Right lobe of liver (tissue), 4 donors: Measurements from ENCODE around the gene WNT5B.

Experiments
- POLR2A ChIP-seq: fragments of 450-650 bp; IDR thresholded peaks from one replicate; pipeline ENCODE4 v1.6.1; 2017; ENCODE audit warnings: antibody characterized with exemption, mild to moderate bottlenecking
- TF ChIP-seq, protein P1 (sequence below), 4 donors: fragments of 200-600 bp in 3 of 4; fragments of 450-650 bp in 1 of 4; IDR thresholded peaks; one replicate each; pipeline versions ENCODE4 v1.5.1 to v1.8.0; 2016 to 2022; ENCODE audit warnings: antibody characterized with exemption in 4 of 4, mild to moderate bottlenecking in 2 of 4
- donor health status: DM: no; HTN: no; CAD: no.
- donor health status: DM: no; HTN: no; CAD: no.
- donor health status: DM: no; HTN: yes; CAD: no.

DNA sequence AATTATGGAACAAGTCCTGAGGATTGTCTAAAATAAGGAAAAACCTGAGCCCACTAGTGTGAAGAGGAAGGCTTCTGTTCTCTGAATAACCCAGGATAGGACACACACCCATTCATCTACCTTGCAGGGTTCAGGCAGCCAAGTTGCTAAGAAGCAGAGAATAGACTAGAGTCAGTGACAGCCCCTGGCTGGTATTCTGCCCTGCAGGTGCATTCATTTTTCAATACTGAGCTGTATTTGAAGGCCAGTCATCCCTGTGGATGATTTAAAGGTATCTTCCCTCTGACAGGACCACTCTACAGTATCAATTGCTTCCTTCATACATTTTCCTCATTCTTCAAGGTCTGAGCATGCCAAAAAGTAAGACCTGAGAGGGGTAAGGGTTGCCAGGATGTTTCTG, 22.9 kb downstream of the WNT5B start:
- TF ChIP-seq, protein P1, sequence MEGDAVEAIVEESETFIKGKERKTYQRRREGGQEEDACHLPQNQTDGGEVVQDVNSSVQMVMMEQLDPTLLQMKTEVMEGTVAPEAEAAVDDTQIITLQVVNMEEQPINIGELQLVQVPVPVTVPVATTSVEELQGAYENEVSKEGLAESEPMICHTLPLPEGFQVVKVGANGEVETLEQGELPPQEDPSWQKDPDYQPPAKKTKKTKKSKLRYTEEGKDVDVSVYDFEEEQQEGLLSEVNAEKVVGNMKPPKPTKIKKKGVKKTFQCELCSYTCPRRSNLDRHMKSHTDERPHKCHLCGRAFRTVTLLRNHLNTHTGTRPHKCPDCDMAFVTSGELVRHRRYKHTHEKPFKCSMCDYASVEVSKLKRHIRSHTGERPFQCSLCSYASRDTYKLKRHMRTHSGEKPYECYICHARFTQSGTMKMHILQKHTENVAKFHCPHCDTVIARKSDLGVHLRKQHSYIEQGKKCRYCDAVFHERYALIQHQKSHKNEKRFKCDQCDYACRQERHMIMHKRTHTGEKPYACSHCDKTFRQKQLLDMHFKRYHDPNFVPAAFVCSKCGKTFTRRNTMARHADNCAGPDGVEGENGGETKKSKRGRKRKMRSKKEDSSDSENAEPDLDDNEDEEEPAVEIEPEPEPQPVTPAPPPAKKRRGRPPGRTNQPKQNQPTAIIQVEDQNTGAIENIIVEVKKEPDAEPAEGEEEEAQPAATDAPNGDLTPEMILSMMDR (IDR thresholded peaks at IDR 0.05): no peak
- no peak for TF ChIP-seq POLR2A
